ENCODE measurements around the gene ANKRD55. TPM values are rescaled to one million over a fixed set of nuclear protein-coding genes. Genes with fewer than 3 reads are reported as not detected.
"Not testable (repeated sequence)": the region's sequence is repeated elsewhere in the genome, so short reads cannot be mapped to it uniquely, and the experiment has no call there.

Gene ANKRD55
- total RNA-seq, 3 donors from 2014 or later (not counting 1 experiment from before 2014, with no cell fraction given): 0.88 TPM; not detected in 2

- Mint-ChIP-seq H3K27me3 (ENCODE audit: low read depth in 2 of 2) (peaks cover 2 to 7% of the 10 kb centered on the region in 2 donors), H3K4me3 (no peak overlapping the region), H3K4me1 (no peaks in the 10 kb centered on the region), H3K36me3 (no peaks in the 10 kb centered on the region), H3K9me3 (no peaks in the 10 kb centered on the region), H3K27ac (no peak overlapping the region)
- H3K27me3 ChIP-seq (ENCODE audit: control insufficient read depth, insufficient read depth, low read length): no peaks in the 10 kb centered on the region
- H3K27ac ChIP-seq (ENCODE audit: low read length): no peak overlapping the region
- ATAC-seq: no peak
- H3K4me3 ChIP-seq (ENCODE audit: low read length): no peak overlapping the region
- no peaks in the 10 kb centered on the region for H3K9me3 ChIP-seq (ENCODE audit: control insufficient read depth, insufficient read depth, low read length)
- 92% methylated on average over 7 of the region's 8 CpGs for WGBS (ENCODE audit: insufficient coverage)
- no peaks in the 10 kb centered on the region for H3K36me3 ChIP-seq (ENCODE audit: control insufficient read depth, insufficient read depth, low read length)
- intact Hi-C loops (cut with micrococcal nuclease): no loop called here
- no peak for TF ChIP-seq CTCF (IDR thresholded peaks at IDR 0.05)
- H3K4me1 ChIP-seq (ENCODE audit: control insufficient read depth, insufficient read depth, low read length): no peaks in the 10 kb centered on the region
- DNase-seq: no peak
These were observed 109.4 kb downstream of the ANKRD55 start for GRCh38 chr5:56123531-56124243.

- H3K36me3 Mint-ChIP-seq; DNase-seq; H3K9me3 ChIP-seq (ENCODE audit: control insufficient read depth, insufficient read depth, low read length); H3K36me3 ChIP-seq (ENCODE audit: control insufficient read depth, insufficient read depth, low read length); H3K4me1 Mint-ChIP-seq; H3K27me3 Mint-ChIP-seq (ENCODE audit: low read depth in 2 of 2); H3K9me3 Mint-ChIP-seq; H3K4me1 ChIP-seq (ENCODE audit: control insufficient read depth, insufficient read depth, low read length); H3K27ac Mint-ChIP-seq; H3K4me3 Mint-ChIP-seq; intact Hi-C loops (cut with micrococcal nuclease); H3K4me3 ChIP-seq (ENCODE audit: low read length); ATAC-seq; H3K27ac ChIP-seq (ENCODE audit: low read length); H3K27me3 ChIP-seq (ENCODE audit: control insufficient read depth, insufficient read depth, low read length): not testable (repeated sequence)
- 93% methylated on average over 9 of the region's 9 CpGs for WGBS (ENCODE audit: insufficient coverage)
These were observed 110.7 kb downstream of the ANKRD55 start for GRCh38 chr5:56122360-56122985.

- DNase-seq (no peak), ATAC-seq (no peak)
- intact Hi-C loops (cut with micrococcal nuclease): no loop called here
- TF ChIP-seq CTCF (IDR thresholded peaks at IDR 0.05): no peak
- no peaks in the 10 kb centered on the region for H3K27me3 Mint-ChIP-seq (ENCODE audit: low read depth in 2 of 2)
- H3K9me3 ChIP-seq (ENCODE audit: control insufficient read depth, insufficient read depth, low read length): no peaks in the 10 kb centered on the region
- H3K9me3 Mint-ChIP-seq: no peaks in the 10 kb centered on the region
- H3K4me1 ChIP-seq (ENCODE audit: control insufficient read depth, insufficient read depth, low read length): no peaks in the 10 kb centered on the region
- H3K27ac Mint-ChIP-seq: no peak overlapping the region
- no peak overlapping the region for H3K27ac ChIP-seq (ENCODE audit: low read length)
- H3K4me1 Mint-ChIP-seq: no peaks in the 10 kb centered on the region
- H3K36me3 ChIP-seq (ENCODE audit: control insufficient read depth, insufficient read depth, low read length): no peaks in the 10 kb centered on the region
- H3K27me3 ChIP-seq (ENCODE audit: control insufficient read depth, insufficient read depth, low read length): no peaks in the 10 kb centered on the region
- 100% methylated on average over 1 of the region's 1 CpG for WGBS (ENCODE audit: insufficient coverage)
- H3K4me3 ChIP-seq (ENCODE audit: low read length): no peak overlapping the region
- H3K36me3 Mint-ChIP-seq: no peaks in the 10 kb centered on the region
- no peak overlapping the region for H3K4me3 Mint-ChIP-seq
These were observed 114.1 kb downstream of the ANKRD55 start for GRCh38 chr5:56119050-56119449.

GRCh38 chr5:56116599-56117141 is 116.5 kb downstream of the ANKRD55 start:
- H3K36me3 ChIP-seq (ENCODE audit: control insufficient read depth, insufficient read depth, low read length): no peaks in the 10 kb centered on the region
- no peak overlapping the region for H3K27ac ChIP-seq (ENCODE audit: low read length)
- H3K9me3 ChIP-seq (ENCODE audit: control insufficient read depth, insufficient read depth, low read length): no peaks in the 10 kb centered on the region
- 93% methylated on average over 8 of the region's 9 CpGs for WGBS (ENCODE audit: insufficient coverage)
- Mint-ChIP-seq H3K27ac (no peak overlapping the region), H3K4me3 (no peak overlapping the region), H3K36me3 (no peaks in the 10 kb centered on the region), H3K9me3 (no peaks in the 10 kb centered on the region), H3K4me1 (no peaks in the 10 kb centered on the region), H3K27me3 (ENCODE audit: low read depth in 2 of 2) (no peaks in the 10 kb centered on the region)
- intact Hi-C loops (cut with micrococcal nuclease): no loop called here
- no peak for ATAC-seq
- no peak for DNase-seq
- no peaks in the 10 kb centered on the region for H3K27me3 ChIP-seq (ENCODE audit: control insufficient read depth, insufficient read depth, low read length)
- no peak for TF ChIP-seq CTCF (IDR thresholded peaks at IDR 0.05)
- no peaks in the 10 kb centered on the region for H3K4me1 ChIP-seq (ENCODE audit: control insufficient read depth, insufficient read depth, low read length)
- no peak overlapping the region for H3K4me3 ChIP-seq (ENCODE audit: low read length)
